Activated CD4-positive, alpha-beta T cell treated with anti-CD3 and anti-CD28 coated beads for 36 hours (primary cell): ENCODE measurements around the gene CALCOCO2. TPM values are rescaled to one million over a fixed set of nuclear protein-coding genes. Genes with fewer than 3 reads are reported as not detected.

Experiments used
- total RNA-seq, 2 experiments: library from RNA; stranded (reverse); gene quantifications; one replicate each; pipeline ENCODE4 v1.2.3, GENCODE V29; 2021

Gene CALCOCO2
- total RNA-seq, 2 experiments from 2014 or later = 66.7 to 102 TPM

Other genes starting within 250 kb of the CALCOCO2 start
- 1 to 10 TPM in 1 of 2 experiments, under 1 TPM in 1; 0.47 to 1.2 TPM for gene HOXB3, start 240.8 kb upstream of the CALCOCO2 start, total RNA-seq
- gene HOXB5, start 237.3 kb upstream of the CALCOCO2 start, total RNA-seq = not detected
- gene HOXB6, start 226.0 kb upstream of the CALCOCO2 start, total RNA-seq = not detected
- gene HOXB7, start 220.0 kb upstream of the CALCOCO2 start, total RNA-seq = under 1 TPM; 0.25 to 0.30 TPM
- not detected for gene HOXB8, start 215.7 kb upstream of the CALCOCO2 start, total RNA-seq
- 1 to 10 TPM; 1.9 to 2.5 TPM for gene HOXB9, start 204.7 kb upstream of the CALCOCO2 start, total RNA-seq
- not detected for gene PRAC1, start 108.5 kb upstream of the CALCOCO2 start, total RNA-seq
- gene PRAC2, start 107.8 kb upstream of the CALCOCO2 start, total RNA-seq = not detected
- not detected for gene HOXB13, start 102.3 kb upstream of the CALCOCO2 start, total RNA-seq
- gene TTLL6, start 13.8 kb upstream of the CALCOCO2 start, total RNA-seq = not detected
- gene ATP5MC1, start 61.8 kb downstream of the CALCOCO2 start, total RNA-seq = 100 to 1,000 TPM; 102 to 124 TPM
- gene UBE2Z, start 77.4 kb downstream of the CALCOCO2 start, total RNA-seq = 100 to 1,000 TPM; 104 TPM
- gene SNF8, start 113.8 kb downstream of the CALCOCO2 start, total RNA-seq = 10 to 100 TPM; 59.5 to 94.0 TPM
- not detected for gene GIP, start 137.6 kb downstream of the CALCOCO2 start, total RNA-seq
- under 1 TPM; 0.43 to 0.97 TPM for gene IGF2BP1, start 166.3 kb downstream of the CALCOCO2 start, total RNA-seq